Epithelial cell of prostate (primary cell): Measurements from ENCODE around the gene MRPS18B.
"Not testable (repeated sequence)": the region's sequence is repeated elsewhere in the genome, so short reads cannot be mapped to it uniquely, and the experiment has no call there.

Experiments
- DNase-seq: peaks from one replicate; pipeline ENCODE4 v3.0.0-alpha.2; 2011; ENCODE audit warnings: low read depth, low spot score
- H3K27ac ChIP-seq: fragments of 450-650 bp; 2 replicates; pipeline ENCODE4 v1.5.1; 2017; ENCODE audit warnings: mild to moderate bottlenecking

The MRPS18B gene

DNA sequence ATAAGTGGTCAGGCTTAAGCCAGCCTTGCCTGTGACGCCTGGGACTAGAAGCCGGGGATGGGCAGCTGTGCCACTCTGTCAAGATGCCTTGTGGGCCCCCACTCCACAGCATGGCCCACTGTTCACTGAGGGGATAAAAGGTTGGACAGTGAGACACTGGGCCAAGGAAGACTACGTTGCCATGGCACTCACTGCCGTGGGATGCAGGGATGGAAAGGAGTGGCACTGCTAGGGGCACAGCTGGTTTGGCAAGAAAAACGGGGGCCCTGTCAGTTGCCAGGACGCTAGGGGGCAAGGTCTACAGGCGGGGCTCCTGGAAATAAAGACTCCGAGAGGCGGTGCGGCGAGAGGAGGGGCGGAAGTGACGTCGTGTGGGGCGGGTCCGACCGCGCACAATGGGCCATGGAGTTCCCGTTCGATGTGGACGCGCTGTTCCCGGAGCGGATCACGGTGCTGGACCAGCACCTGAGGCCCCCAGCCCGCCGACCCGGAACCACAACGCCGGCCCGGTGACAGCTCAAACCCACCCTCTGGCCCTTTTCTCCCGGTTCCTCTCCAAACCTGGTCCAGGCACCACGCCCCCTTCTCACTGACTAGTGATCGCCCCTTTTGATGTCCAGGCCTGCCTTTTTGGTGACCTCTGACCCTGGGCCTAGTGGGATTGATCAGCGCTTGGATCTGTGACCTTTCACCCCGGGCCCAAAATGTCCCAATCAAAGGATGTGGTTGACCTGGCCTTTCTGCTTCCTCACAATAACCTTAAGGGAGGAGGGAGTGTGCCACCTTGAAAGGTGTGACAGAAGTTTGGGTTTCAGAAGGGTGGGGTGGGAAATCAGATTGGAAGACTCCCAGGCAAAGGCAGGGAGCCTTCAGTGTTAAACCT, 9.1 kb downstream of the MRPS18B start, which contains the start of gene ATAT1:
TSS of gene ATAT1 (plus strand) at position 391 of the 883 bp plus-strand sequence.
- H3K27ac ChIP-seq = peak within 1 kb of the TSS; percentile 61
- DNase-seq = no peak

DNA sequence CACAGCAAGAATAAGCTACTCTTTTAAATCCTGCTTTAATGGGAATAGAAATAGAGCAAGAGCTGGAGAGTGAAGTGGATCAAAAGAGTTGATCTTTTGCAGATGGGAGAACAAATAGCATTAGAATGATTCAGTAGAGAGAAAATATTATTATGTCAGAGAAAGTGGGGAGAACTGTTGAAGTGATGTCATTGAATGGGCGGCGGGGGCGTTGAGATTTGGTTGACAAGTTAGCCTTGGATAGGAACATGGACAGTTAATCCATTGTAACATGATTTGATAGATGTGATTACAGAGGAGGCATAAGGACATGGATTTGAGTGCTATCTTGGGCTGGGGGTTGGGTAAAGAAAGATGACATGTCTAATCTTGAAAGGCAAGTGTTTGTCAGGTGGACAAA, 18.2 kb downstream of the MRPS18B start:
- no peak overlapping the region for H3K27ac ChIP-seq

DNA sequence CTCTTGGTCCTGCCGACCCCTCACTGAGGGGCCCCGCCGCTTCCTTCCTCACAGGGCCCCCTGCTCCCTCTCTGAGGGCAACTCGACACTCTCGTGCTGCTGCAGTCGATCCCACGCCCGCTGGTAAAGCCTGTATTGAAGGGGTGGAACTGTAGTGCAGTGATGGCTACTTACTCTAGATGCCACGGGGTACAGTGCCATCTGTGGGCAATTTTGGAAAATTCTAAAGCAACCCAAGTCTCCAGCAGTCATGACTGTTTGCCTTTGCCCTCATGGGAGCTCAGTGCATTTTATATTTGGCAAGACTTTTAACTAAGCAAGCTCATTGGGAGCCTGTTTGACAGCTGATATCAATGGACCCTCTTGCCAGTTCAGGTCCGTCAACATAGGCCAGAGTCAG, 22.8 kb downstream of the MRPS18B start:
- DNase-seq = no peak
- no peak overlapping the region for H3K27ac ChIP-seq

More for the DNA sequence above, 18.2 kb downstream of the MRPS18B start:
- no peak for DNase-seq

DNA sequence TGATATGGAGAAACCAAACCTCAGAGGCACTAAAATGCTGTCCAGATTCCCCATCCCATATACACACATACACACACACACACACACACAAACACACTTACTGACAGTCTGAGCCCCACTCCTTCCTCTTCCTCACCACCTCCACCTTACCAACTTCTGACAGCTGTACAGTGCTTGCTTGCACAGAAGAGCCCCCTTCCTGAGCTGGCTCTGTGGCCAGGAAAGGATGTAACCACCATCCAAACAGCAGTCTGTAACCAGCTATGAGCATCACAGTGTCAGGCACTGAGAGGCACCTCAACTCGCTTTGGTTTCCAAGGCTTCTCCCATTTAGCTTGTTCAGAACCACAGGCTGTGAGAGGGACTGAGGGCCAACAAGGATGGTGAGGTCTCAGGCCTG, 23.4 kb downstream of the MRPS18B start:
- DNase-seq = no peak
- no peak overlapping the region for H3K27ac ChIP-seq

DNA sequence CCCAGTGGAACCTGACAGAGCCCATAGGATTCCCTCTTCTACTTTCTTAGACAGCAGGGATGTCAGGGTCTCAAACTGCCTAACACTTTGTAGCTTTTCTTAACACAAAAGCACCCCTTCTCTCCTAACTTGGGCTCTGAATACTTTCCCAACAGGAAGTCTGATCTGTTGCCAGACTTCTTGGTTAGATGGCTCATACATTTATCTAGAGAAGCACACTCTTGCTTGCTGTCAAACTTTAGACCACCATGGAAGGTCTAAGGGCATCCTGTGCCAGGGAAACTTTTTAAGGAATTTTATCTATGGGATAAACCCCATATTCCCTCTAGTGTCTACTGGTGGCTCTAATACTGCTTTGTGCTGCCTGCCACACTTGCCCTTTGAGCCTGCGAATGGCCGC, 26.0 kb downstream of the MRPS18B start:
- H3K27ac ChIP-seq = no peak overlapping the region
- no peak for DNase-seq

DNA sequence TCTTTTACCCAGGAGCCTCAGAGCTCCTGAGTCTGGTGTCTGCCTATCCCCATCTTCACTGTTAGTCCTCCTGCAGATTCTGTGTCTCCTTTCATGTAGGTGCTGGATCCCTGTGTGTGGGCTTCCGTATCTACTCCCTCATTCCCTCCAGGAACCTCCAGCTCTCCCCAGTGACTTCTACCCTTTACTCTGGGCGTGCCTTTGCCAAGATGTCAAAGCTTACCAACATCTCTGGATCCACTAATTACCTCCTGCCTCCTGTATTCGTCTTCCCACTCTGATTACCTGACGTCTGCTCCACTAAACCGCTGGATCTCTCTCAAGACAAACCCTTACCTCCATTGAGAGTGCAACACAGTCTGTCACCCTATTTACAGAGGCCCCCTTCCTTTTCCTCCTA, 27.1 kb downstream of the MRPS18B start:
- H3K27ac ChIP-seq = no peak overlapping the region
- no peak for DNase-seq

DNA sequence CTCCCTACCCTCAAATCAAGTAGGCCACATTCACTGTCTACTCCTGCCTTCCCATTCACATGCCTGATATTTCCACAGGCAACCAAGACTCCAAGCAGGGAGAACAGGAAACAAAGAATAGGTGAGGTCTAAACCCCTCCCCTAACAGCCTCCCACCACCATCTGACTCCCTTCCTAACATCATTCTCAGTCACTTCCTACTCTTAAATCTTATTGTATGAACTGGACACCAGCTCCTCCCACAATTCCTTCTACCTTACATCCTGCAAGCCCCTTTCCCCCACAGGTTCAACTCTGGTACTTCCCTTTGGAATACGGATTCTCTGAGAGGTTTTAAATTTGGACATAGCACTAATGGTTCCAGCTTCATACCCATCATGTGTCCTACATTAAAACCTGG, 28.3 kb downstream of the MRPS18B start:
- peak overlapping the region; percentile 71 for H3K27ac ChIP-seq

DNA sequence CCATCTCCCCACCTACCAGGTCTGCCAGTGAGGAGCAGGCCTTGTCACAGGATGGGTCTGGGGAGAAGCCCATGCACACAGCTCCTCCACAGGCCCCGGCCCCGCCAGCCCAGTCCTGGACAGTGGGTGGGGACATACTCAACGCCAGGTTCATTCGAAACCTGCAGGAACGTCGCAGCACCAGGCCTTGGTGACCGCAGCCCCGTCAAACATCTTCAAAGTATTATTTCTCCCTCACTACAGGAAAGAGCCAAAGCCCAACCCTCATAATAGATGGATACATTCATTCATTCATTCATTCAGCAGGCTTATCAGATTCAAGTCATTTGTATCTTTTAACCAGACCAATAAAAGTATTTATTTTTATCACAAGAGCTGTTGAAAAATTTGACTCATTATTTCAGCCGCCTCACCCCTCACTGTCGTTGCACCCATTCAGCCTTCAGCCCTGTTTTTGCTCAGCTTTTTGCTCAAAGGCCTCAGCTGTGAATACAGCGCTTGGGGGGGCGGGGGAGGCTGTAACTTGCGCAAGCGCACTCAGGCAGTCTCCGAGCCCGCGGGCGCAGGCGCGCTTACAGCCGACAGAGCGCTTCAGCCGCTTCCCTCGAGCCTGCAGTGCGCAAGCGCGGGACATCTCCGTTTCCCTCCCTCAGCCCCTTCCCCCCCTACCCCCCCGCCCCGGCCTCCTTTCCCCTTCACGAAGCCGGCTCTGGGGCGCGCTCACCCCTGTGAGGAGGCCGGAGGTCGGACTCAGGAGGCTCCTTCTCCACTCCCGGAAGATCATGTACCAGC, 29.0 kb downstream of the MRPS18B start, which contains the start of gene C6orf136:
TSS of gene C6orf136 (plus strand) at position 684 of the 792 bp plus-strand sequence. CDS start at position 783, 99 bp downstream.
- peak within 1 kb of the TSS; percentile 71 for H3K27ac ChIP-seq
- peak; percentile 49 for DNase-seq

More for the DNA sequence above, 28.3 kb downstream of the MRPS18B start:
- no peak for DNase-seq

DNA sequence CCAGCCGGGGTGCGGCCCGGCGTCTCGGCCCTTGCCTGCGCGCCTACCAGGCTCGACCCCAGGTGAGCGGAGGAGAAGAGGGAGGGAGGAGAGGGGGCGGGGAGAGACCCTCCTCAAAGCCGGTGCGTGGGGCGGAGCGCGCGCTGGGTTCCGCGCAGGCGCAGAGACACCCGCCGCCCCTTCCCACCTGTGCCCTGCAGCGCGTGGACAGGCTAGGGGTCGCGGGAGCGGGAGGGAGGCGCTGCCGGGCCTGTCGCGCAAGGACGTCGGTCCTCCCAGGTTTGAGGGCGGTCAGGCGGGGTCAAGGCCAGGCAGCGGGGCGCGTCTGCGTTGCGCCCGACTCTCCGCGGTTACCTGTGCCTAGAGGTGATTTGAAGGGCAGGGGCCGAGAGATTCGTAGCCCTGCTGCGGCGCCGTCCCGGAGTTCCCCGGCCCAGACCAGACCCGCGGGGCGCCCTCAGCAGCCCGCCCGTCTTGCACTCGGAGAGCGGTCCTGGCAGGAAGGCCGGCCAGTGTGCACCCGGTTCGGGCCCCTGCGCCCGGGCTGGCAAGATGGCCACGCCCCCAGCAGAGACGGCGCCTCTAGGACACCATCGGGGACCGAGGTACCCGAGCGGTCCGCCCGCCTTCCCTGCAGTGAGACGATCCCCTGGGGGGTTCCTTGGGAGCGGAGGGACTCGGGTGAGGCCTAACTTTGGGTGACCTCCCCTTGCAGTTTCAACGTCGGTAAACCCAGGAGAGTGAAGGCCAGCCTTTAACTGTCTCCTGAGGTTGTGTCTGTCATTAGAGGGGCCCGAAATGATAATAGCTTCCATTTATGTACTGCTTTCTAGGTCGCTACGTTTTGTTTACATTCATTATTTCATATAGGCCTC, 29.8 kb downstream of the MRPS18B start:
- no peak for DNase-seq
- peak overlapping the region; percentile 71 for H3K27ac ChIP-seq

DNA sequence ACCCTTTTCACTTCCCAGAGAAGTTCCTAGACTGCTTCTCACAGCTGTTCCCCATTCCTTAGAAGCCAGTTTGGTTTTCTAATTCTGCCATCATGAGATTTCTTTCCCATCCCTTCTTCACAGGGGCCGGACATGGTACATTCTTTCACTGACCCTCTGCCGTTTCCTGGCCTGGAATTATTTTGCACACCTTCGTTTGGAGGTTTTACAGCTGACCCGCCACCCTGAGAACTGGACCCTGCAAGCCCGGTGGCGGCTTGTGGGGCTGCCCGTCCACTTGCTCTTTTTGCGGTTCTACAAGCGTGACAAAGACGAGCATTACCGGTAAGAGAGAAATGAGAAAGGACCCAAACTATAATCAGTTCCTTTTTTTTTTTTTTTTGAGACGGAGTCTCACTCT, 33.5 kb downstream of the MRPS18B start:
- H3K27ac ChIP-seq = no peak overlapping the region
- no peak for DNase-seq

DNA sequence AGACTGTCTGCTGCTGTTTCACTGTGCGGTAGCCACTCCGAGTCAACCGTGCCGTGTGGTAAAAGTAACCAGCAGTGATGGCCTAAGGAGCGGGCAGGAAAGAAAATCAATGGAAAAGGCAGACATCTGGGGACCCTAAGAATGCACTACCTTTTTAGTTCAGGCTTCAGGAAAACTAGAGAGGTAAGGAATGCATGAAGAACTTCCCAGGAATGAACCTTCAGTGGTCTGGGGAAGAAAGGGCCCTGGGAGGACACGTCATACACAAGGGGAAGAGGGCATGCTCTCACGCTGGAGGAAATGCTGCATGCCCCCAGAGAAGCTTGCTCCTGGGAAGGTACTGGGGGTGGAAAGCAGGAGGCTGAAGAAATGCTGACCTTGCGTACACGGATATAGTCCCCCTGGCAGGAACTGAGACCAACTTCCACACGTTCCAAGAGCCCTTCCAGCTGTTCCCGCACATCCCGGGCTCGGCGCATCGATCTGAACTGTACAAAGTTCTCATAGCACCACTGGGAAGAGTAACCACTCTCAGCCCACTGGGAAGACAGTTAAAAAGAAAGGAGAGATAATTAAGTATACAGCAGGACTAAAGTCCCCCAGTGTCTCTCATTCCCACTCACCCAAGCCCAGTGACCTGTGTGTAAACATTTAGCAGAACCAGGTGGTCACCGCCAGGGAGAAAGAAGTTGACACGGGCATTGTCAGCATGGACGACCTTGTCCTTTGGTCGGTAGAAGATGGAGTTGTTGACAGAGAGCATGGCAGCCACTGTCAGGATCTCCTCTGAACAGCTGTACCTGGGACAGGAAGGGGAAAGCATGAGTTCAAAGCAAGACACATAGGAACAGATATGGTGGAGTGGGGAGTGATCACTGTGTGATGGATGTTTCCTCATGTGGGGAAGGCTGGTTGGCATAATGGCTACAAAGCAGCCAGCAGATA, 37.4 kb downstream of the MRPS18B start:
- no peak for DNase-seq

DNA sequence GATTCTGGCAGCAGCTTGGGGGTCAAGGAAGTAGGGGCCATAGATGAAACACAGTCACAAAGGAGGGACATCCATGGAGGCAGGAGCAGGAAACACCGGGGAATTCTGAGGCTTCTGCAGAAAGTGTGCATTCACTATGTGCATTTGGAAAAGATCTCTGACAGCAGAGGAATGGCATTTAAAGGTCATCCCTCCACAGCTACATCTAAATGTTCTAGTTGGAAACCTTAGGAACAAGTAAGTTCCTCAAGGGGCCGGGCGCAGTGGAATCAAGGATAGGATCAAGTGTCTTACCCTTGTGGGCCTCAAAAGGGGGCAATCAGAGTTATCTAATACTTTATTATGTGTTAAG, 38.1 kb downstream of the MRPS18B start:
- H3K27ac ChIP-seq = no peak overlapping the region
- DNase-seq = no peak

More for the DNA sequence above, 37.4 kb downstream of the MRPS18B start:
- H3K27ac ChIP-seq = no peak overlapping the region

DNA sequence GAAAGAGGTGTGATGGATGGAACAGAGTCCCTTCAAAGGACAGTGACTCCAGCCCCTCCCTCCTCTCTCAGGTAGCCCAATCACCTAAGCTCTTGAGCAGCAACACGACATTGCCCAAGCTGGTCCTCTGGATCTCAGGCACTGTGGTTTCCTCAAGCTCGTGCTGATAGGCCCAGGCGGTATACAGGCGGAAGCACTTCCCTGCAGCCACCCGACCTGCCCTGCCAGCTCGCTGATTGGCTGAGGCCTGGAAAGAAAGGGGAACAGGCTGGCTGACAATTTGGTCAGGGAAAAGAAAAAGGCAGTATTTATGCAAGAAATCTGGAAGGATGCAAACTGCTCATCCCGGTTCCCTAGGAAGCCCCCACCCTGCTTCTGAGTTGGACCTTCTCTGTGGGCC, 38.9 kb downstream of the MRPS18B start:
- no peak for DNase-seq
- no peak overlapping the region for H3K27ac ChIP-seq

DNA sequence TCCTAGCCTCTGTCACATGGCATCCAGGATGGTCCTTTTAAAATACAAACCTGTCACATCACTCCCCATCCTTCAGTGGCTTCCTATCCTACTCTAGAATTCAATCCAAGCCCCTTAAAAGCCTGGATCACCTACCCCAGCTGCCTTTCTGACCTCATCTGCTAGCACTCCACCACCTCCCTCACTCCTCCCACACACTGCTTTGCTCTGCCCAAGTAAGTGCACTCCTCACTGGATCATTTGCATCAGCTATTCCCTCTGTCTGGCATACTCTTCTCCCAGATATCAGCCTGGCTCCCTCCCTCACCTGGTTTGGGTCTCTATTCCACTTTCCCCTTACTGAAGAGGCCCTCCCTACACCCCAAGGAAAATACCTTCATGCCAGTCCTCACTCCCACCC, 39.8 kb downstream of the MRPS18B start:
- DNase-seq = no peak
- H3K27ac ChIP-seq = no peak overlapping the region

DNA sequence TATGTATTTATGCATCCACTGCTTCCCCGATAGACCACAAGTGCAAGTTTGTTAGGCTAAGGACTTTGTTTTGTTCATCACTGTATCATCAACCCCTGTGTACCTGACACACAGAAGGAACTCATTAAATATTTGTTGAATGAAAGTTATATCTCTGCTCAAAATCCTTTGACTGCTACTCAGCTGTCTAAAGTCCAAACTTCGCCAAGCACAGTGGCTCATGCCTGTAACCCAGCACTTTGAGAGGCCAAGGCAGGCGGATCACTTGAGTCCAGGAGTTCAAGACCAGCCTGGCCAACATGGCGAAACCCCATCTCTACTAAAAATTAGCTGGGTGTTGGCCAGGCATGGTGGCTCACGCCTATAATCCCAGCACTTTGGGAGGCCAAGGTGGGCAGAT, 40.3 kb downstream of the MRPS18B start:
- not testable (repeated sequence) for DNase-seq

DNA sequence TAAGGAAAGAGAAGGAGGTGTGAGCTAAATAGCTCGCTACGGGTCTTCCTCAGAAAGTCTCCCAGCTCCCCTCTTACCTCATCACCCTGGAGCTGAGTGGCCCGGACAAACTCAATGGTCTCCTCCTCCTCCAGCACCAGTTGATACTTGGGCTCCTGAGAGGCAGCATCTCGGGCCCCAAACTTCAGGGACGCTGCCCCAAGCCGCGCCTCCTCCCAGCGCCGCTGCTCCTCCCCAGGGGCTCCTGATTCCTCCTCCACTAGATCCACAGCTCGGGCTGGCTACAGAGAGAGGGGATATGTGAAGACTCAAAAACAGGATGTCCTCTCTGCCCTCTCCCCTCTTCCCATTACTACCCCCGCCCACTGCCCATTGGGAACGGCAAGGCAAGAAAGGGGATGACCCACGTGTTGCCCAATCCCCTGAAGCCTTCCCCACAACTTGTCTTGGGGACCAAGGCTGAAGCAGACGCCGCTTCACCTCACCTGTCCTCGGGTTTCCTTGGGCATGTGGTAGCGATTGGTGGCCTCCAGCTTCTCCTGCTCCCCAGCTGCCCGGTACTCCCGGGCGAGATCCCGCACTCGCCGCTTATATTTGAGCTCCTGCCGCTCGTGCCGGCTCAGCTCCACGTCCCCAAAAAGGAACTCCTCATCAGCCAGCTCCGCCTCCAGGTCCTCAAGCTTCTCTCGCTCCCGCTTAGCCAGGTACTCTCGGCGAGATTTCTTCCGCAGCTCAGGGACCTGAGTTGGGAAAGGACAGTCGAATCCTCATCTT, 47.5 kb downstream of the MRPS18B start:
- H3K27ac ChIP-seq = no peak overlapping the region
- DNase-seq = no peak

More for the DNA sequence above, 40.3 kb downstream of the MRPS18B start:
- not testable (repeated sequence) for H3K27ac ChIP-seq

DNA sequence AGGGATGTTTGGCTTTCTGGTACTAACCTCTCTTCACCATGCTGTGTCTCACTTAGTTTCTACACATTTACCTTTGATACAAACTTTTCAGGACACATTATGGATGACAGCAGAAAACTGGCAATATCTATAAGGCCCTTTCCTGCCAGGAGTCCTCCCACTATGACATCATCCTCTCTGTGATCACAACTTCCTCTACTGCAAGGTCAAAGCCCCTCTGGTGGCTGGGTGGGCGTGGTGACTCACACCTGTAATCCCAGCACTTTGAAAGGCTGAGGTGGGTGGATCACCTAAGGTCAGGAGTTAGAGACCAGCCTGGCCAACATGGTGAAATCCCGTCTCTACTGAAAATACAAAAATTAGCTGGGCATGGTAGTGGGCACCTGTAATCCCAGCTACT, 48.7 kb downstream of the MRPS18B start:
- not testable (repeated sequence) for H3K27ac ChIP-seq, DNase-seq

DNA sequence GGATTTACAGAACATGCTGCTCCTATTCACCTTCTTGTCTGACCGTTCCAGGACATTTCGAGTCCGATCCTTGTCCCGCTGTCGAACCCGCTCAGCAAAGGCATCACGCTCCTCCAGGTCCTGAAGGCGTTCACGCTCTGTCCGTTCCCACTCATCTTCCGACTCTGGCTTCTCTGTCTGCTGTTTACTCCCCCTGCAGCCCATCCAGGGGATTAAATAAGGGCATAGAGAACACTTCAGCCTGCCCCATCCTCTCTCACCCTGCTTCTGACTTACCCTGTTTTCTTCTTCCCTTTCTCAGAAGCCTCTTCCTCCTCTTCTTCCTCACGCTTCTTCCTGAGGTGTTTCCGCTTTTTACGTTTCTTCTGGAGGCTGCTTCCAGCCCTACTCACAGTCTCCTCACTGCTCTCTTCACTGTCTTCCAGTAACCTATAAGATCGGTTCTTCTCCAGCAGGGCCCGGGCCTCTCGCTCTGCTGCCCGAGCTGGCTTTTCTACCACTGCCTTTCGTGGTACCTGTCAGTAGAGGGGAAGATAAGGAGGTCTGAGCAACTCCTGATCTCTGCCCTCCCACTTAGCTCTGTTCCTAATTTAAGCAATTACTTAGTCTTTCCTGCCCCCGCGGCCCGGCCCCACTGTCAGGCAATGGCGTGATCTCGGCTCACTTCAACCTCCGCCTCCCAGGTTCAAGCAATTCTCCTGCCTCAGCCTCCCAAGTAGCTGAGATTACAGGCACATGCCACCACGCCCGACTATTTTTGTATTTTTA, 53.3 kb downstream of the MRPS18B start:
- no peak overlapping the region for H3K27ac ChIP-seq

More for the DNA sequence above, 53.3 kb downstream of the MRPS18B start:
- no peak for DNase-seq
